ENCODE results near the gene ZNF410.
"Not testable (repeated sequence)": the region's sequence is repeated elsewhere in the genome, so short reads cannot be mapped to it uniquely, and the experiment has no call there.

ZNF410 gene

GRCh38 chr14:73896521-73896920 lies 9.9 kb downstream of the ZNF410 start:
- peaks cover 53% of the 10 kb centered on the region for H3K36me3 ChIP-seq (replicated peaks)
- in situ Hi-C loops (cut with HindIII; ENCODE audit: low pct_ligation_motif_present, low sequenced_read_pairs): no loop called here
- no peak overlapping the region for H3K4me3 ChIP-seq (ENCODE audit: low read depth, low read length)
- no peak for DNase-seq
- no peak overlapping the region for H3K27ac ChIP-seq
- no peaks in the 10 kb centered on the region for H3K27me3 ChIP-seq (replicated peaks)
- no peak for TF ChIP-seq CTCF (IDR thresholded peaks at IDR 0.05; ENCODE audit: low read depth, low read length, missing control alignments)

- no peak overlapping the region for H3K27ac ChIP-seq
- no peaks in the 10 kb centered on the region for H3K27me3 ChIP-seq (replicated peaks)
- H3K4me3 ChIP-seq (ENCODE audit: low read depth, low read length): no peak overlapping the region
- peaks cover 60% of the 10 kb centered on the region for H3K36me3 ChIP-seq (replicated peaks)
- in situ Hi-C loops (cut with HindIII; ENCODE audit: low pct_ligation_motif_present, low sequenced_read_pairs): no loop called here
- DNase-seq: peak; percentile 12
- no peak for TF ChIP-seq CTCF (IDR thresholded peaks at IDR 0.05; ENCODE audit: low read depth, low read length, missing control alignments)
Measured at GRCh38 chr14:73903028-73903427, 16.4 kb downstream of the ZNF410 start.

DNA sequence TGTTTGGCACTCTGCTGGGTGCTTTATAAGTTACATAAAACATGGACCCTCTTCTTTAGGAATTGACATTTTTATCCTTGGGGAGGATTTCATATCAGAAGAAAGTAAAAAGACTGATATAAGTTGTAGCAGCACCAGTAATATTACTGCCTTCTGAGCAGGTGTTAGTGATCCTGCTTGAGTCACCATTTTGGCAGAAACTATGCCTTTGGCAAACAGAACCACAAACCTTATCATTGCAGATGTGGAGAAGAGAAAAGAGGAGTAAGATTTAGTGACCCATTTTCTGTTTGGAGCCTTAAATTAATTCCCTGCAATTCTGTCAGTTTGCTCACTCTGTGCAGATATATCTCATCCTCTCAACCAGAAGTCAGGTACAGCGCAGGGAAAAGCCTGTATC lies 23.0 kb downstream of the ZNF410 start:
- no peak for DNase-seq
- no peaks in the 10 kb centered on the region for H3K27me3 ChIP-seq (replicated peaks)
- TF ChIP-seq CTCF (IDR thresholded peaks at IDR 0.05; ENCODE audit: low read depth, low read length, missing control alignments): no peak
- no peak overlapping the region for H3K4me3 ChIP-seq (ENCODE audit: low read depth, low read length)
- in situ Hi-C loops (cut with HindIII; ENCODE audit: low pct_ligation_motif_present, low sequenced_read_pairs): no loop called here
- H3K27ac ChIP-seq: no peak overlapping the region
- peaks cover 48% of the 10 kb centered on the region for H3K36me3 ChIP-seq (replicated peaks)

DNA sequence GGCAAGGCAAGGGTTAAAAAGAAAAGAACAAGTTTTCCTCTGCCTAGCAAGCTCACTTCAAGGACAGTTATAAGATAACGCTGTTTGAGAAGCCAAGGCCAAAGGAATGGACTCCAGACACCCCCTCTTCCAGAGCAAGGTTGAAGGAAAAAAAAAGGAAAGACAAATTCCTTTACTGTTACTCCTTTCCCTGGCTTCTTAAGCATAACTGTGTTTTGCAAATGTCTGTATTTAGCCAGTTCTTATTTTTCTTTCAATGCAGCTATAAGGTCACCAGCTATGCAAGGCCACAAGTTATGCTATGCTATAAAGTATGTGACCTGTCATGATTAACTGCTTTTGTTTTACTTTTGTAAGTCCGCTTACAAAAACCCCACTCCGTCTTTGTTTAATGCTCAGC lies 26.6 kb downstream of the ZNF410 start:
- Histone ChIP-seq H3K4me3 (ENCODE audit: low read depth, low read length) (no peak overlapping the region), H3K27ac (no peak overlapping the region), H3K36me3 (replicated peaks) (peaks cover 21% of the 10 kb centered on the region), H3K27me3 (replicated peaks) (no peaks in the 10 kb centered on the region)
- DNase-seq: peak; percentile 43
- in situ Hi-C loops (cut with HindIII; ENCODE audit: low pct_ligation_motif_present, low sequenced_read_pairs): no loop called here
- TF ChIP-seq CTCF (IDR thresholded peaks at IDR 0.05; ENCODE audit: low read depth, low read length, missing control alignments): no peak

DNA sequence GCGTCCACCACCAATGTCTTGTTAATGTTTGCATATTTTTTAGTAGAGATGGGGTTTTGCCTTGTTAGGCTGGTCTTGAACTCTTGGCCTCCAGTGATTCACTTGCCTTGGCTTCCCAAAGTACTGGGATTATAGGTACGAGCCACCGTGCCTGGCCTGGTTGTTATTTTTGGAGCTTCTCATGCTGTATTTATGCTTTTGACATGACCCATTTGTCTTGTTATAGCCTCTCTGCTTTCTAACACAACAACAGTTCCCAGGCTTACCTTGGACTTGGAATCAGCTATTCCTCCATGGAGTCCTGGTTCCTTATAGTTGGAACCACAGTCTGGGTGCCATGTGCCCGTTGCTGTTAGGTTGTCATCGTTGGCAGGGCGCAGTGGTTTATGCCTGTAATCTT lies 29.7 kb downstream of the ZNF410 start:
- H3K4me3 ChIP-seq (ENCODE audit: low read depth, low read length): no peak overlapping the region
- no peak overlapping the region for H3K27ac ChIP-seq
- no peak for TF ChIP-seq CTCF (IDR thresholded peaks at IDR 0.05; ENCODE audit: low read depth, low read length, missing control alignments)
- no peaks in the 10 kb centered on the region for H3K27me3 ChIP-seq (replicated peaks)
- in situ Hi-C loops (cut with HindIII; ENCODE audit: low pct_ligation_motif_present, low sequenced_read_pairs): no loop called here
- H3K36me3 ChIP-seq (replicated peaks): peaks cover 12% of the 10 kb centered on the region
- DNase-seq: no peak

DNA sequence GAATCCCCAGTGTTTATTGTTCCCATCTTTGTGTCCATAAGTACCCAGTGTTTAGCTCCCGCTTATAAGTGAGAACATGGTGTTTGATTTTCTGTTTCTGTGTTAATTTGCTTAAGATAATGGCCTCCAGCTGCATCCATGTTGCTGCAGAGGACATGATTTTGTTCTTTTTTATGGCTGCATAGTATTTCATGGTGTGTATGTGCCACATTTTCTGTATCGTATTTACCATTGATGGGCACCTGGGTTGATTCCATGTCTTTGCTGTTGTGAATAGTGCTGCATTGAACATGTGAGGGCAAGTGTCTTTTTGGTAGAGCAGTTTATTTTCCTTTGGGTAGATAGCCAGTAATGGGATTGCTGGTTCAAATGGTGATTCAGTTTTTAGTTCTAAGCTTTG lies 32.8 kb downstream of the ZNF410 start:
- H3K4me3 ChIP-seq (ENCODE audit: low read depth, low read length); DNase-seq; H3K27ac ChIP-seq; H3K27me3 ChIP-seq (replicated peaks); in situ Hi-C loops (cut with HindIII; ENCODE audit: low pct_ligation_motif_present, low sequenced_read_pairs): not testable (repeated sequence)
- H3K36me3 ChIP-seq (replicated peaks): peaks cover 41% of the 10 kb centered on the region

Measured in brain microvascular endothelial cell (primary cell).